RWPE1 (cell line): ENCODE results near the gene SURF2.
A peak's percentile ranks its signal among the peaks of the same experiment; 100 is the strongest.

Experiments
- CTCF ChIA-PET: fragments of 350-600 bp; sonication (Branson Sonifier 250); formaldehyde crosslinking; extraction: SDS; loops from one replicate; lab custom pipeline; 2021; lab: Yijun Ruan, JAX
- POLR2A ChIA-PET: fragments of 400-600 bp; formaldehyde crosslinking; extraction: SDS; loops from one replicate; lab custom pipeline; 2020; ENCODE audit warnings: antibody characterized with exemption; ENCODE audit not compliant: low non-redundant PET; lab: Yijun Ruan, JAX
- DNase-seq: peaks from one replicate; pipeline ENCODE4 v3.0.0; 2012; ENCODE audit warnings: low spot score
- H3K27ac ChIP-seq: fragments of 450-650 bp; 2 replicates; pipeline ENCODE4 v1.5.1; 2017
- TF ChIP-seq, protein P1 (sequence below): fragments of 450-650 bp; conservative IDR thresholded peaks from 2 replicates; pipeline ENCODE4 v1.5.1; 2017; ENCODE audit warnings: low read depth, mild to moderate bottlenecking

The SURF2 gene

DNA sequence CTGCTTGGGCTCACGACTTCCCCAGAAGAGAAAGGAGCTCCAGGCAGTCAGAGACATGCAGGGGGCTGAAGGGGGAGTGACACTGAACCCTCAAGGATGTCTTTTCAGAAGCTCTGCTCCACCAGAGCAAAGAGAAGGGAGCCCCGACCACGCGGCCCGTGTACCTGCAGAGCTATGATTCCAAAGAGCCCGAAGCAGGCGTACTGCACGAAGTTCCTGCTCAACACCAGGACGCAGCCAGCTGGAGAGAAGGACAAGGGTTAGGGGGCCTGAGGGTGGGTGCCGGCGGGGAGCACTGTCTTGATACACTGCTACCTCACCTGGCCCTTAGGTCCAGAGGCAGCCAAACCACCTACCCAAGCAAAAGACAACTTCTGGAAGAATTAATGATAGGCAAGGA is 10.1 kb downstream of the SURF2 start:
- DNase-seq, result no peak
- ChIA-PET CTCF (interaction anchor here (0.9 kb wide), 1 partner anchor 10 kb away, joined by 3 read pairs; the partner anchor contains the start of genes SURF1 and SURF2), POLR2A (interaction anchor here (0.9 kb wide), 1 partner anchor 10 kb away, joined by 3 read pairs; the partner anchor contains the start of genes SURF1 and SURF2)
- peak overlapping the region; percentile 11 for H3K27ac ChIP-seq
- TF ChIP-seq, protein P1, sequence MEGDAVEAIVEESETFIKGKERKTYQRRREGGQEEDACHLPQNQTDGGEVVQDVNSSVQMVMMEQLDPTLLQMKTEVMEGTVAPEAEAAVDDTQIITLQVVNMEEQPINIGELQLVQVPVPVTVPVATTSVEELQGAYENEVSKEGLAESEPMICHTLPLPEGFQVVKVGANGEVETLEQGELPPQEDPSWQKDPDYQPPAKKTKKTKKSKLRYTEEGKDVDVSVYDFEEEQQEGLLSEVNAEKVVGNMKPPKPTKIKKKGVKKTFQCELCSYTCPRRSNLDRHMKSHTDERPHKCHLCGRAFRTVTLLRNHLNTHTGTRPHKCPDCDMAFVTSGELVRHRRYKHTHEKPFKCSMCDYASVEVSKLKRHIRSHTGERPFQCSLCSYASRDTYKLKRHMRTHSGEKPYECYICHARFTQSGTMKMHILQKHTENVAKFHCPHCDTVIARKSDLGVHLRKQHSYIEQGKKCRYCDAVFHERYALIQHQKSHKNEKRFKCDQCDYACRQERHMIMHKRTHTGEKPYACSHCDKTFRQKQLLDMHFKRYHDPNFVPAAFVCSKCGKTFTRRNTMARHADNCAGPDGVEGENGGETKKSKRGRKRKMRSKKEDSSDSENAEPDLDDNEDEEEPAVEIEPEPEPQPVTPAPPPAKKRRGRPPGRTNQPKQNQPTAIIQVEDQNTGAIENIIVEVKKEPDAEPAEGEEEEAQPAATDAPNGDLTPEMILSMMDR, result no peak

DNA sequence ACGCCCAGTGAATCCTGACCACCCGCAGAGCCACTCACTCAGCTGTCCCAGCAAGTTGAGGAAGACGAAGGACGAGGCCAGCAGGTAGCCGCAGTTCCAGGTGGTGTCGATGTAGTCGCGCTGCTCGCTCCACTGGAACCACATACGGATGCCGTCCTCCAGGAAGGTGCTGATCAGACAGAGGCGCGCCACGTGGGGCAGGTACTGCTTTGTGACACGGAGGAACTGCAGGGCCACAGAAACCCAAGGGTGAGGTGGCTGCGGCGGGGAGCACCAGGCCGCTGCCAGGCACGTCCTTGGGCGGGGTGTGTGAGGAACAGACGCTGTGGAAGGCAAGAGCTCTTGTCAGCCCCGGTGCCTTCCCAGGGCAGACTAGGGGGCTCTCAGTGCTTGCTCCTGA is 10.9 kb downstream of the SURF2 start:
- CTCF ChIA-PET, result interaction anchor here (0.9 kb wide), 1 partner anchor 10 kb away, joined by 3 read pairs; the partner anchor contains the start of genes SURF1 and SURF2
- POLR2A ChIA-PET, result no interaction called here
- peak overlapping the region; percentile 11 for H3K27ac ChIP-seq
- TF ChIP-seq, protein P1, result no peak
- DNase-seq, result no peak

DNA sequence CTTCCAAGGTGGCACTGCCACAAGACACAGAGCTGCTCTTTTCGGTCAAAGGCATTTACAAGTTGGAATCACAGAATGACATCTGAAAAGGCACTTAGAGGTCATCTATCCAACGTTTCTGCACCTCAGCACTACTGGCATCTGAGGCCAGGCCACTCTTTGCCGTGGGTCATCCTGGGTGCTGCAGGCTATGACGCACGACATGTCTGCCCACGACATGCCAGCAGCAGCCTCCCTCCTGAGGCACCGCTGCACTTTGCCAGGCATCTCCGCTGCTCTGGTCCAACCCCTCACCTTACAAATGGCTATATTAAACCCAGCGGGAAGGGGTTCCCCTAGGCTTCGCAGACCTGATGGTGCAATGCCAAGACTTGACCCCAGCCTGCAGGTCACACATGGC is 11.4 kb downstream of the SURF2 start:
- no peak for DNase-seq
- TF ChIP-seq, protein P1, result no peak
- POLR2A ChIA-PET, result no interaction called here
- CTCF ChIA-PET, result no interaction called here
- peak overlapping the region; percentile 11 for H3K27ac ChIP-seq

DNA sequence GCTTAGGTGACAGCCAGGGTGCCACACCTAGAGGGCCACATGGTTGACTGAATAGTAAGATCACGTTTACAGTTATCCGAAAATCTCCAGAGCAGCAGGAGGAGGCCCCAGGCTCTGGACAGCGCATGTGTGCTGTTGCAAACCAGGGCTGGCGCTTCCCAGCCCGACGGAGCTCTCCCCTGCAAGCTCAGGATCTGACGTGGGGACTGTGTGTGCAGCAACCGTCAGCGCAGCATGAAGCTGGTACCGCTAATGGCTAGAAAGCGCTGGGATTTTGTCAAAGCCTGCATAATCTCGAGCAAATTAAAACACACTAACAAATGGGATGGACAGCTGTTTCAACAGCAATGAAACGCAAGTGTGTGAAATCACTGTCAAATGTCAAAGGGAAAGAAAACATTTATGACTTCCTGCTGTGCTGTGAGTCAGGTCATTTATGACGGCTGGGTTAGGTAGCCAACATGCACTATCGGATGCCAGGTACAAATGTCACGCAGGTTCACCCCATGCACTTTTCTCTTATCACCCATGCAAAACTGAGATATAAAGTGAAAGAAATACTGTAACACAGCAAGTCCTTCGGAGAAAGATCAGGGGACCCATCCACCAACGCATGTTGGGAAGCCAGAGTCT is 12.0 kb downstream of the SURF2 start:
- TF ChIP-seq, protein P1, result no peak
- peak overlapping the region; percentile 14 for H3K27ac ChIP-seq
- no peak for DNase-seq
- ChIA-PET CTCF (no interaction called here), POLR2A (no interaction called here)

DNA sequence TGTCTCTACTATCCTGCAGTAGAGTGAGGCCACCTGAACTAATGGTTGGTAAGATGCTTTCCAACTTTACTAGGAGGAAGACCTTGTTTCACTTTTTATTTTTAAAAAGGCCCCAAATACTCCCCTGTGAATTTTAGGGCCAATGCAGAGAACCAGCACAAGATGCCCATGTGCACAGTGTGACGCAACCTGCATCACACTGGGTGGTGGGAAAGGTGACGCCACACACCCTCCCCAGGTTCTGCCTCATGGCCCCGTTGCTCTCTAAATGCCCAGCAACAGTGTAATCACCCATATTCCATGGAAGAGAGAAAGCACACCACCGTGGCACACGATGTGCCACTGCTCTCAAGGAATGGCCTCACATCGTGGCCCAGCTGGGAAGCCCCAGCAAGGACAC is 13.1 kb downstream of the SURF2 start:
- CTCF ChIA-PET, result no interaction called here
- no peak for DNase-seq
- TF ChIP-seq, protein P1, result no peak
- POLR2A ChIA-PET, result interaction anchor here (0.6 kb wide), 1 partner anchor 14 kb away, joined by 3 read pairs; no protein-coding TSS in a partner anchor
- peak overlapping the region; percentile 14 for H3K27ac ChIP-seq

DNA sequence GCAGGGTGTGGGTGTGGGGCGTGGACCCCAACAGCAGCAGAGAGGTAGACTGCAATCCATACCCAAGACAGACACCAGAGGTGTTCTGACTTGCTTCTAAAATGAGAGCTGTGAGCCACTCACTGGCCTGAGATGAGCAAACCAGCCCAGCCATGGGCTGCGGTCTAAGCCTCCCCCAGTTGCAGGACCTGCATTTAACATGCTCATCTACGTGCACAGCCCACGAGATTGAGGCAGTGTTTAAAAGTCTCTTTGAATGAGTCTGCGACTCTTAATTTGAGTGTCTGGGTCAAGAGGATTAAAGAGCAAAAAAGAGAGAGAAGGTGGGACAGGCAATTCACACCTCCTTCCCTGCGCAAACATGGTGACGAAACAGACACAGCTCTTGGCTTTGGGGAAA is 13.6 kb downstream of the SURF2 start:
- no peak for DNase-seq
- CTCF ChIA-PET, result interaction anchor here (0.6 kb wide), 1 partner anchor 19 kb away, joined by 3 read pairs; no protein-coding TSS in a partner anchor
- H3K27ac ChIP-seq, result peak overlapping the region; percentile 14
- POLR2A ChIA-PET, result interaction anchor here (0.6 kb wide), 1 partner anchor 15 kb away, joined by 3 read pairs; no protein-coding TSS in a partner anchor
- TF ChIP-seq, protein P1, result no peak
